Ovary (tissue), 3 donors: ENCODE measurements around the gene CENATAC.

Experiments
- CTCF ChIP-seq, 3 donors: fragments of 450-650 bp in 2 of 3; fragments of 200-600 bp in 1 of 3; IDR thresholded peaks; one replicate each; pipeline versions ENCODE4 v1.5.1 to v1.8.0; 2016 to 2022; ENCODE audit warnings: antibody characterized with exemption in 3 of 3, mild to moderate bottlenecking in 1 of 3
- POLR2A ChIP-seq: fragments of 450-650 bp; IDR thresholded peaks from one replicate; pipeline ENCODE4 v1.6.1; 2017; ENCODE audit warnings: antibody characterized with exemption, mild to moderate bottlenecking, moderate library complexity
- donor health status: DM: no; HTN: no; CAD: no.

GRCh38 chr11:118971646-118972045 lies 26.3 kb upstream of the CENATAC start, which contains the start of gene FOXR1:
- TF ChIP-seq CTCF (IDR thresholded peaks at IDR 0.05) (no peak), POLR2A (no peak)
